Uterus (tissue), 2 donors: Measurements from ENCODE around the gene KCTD11.

Experiments
- CTCF ChIP-seq, 4 experiments: fragments of 200-600 bp in 2 of 4; fragments of 450-650 bp in 2 of 4; sonication (generic) in 2 of 4; IDR thresholded peaks; one replicate each; pipeline ENCODE4 v1.5.1; 2016 to 2019; ENCODE audit warnings: antibody characterized with exemption in 4 of 4, mild to moderate bottlenecking in 2 of 4, moderate library complexity in 1 of 4
- POLR2A ChIP-seq, 2 donors: fragments of 450-650 bp; IDR thresholded peaks; one replicate each; pipeline ENCODE4 v1.6.1; 2016; ENCODE audit warnings: antibody characterized with exemption in 2 of 2, mild to moderate bottlenecking in 1 of 2, moderate library complexity in 1 of 2

DNA sequence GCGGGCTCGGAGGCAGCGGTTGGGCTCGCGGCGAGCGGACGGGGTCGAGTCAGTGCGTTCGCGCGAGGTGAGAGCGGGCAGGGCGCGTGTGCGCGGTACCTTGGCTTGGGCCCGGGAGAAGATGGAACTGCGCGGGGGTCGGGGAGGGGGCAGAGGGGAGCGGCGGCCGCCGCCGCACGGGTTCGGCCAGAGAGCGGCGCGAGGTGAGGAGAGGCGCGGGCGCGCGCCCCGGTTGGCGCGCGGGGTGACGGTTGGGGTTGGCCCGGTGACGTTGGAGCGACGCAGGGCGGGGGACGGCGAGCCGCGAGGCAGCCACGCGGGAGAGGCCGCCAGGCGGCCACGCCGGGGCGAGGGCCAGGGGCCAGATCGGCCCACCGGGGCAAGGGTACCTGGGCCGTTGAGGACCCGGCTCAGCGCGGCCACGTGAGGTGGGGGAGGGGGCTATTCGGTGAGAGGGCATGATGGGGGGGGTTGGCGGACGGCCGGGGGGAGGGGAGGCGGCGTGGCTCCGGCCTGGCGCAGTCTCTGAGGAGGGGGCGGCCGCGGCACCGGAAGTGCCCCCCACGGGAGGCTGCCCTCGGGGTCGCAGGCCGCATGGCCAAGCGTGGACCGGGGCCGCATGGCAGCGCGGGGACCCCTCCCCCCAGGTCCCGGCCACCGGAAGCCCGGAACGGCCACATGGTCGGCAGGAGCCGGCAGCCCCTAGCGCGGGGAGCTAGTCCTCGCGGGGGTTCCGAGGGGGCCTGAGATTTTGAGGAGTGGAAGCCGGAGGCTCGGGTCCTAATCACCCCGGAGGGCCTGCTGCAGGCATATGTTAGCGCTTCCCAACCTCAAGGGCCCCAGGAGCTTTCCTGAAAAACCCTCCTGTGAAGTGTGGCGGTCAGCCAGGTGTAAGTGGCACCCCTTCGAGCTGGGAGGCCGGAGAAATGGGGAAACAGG is 44.0 kb upstream of the KCTD11 start:
- TF ChIP-seq CTCF (IDR thresholded peaks at IDR 0.05) (no peak), POLR2A (IDR thresholded peaks at IDR 0.05) (no peak)
